Measurements from ENCODE around the gene CDH12.

GRCh38 chr5:22495016-22495720 is 358.0 kb downstream of the CDH12 start:
- TF ChIP-seq CTCF (IDR thresholded peaks at IDR 0.05 in 4 of 5, conservative IDR thresholded peaks at IDR 0.05 in 1 of 5) (no peak), POLR2A (IDR thresholded peaks at IDR 0.05) (no peak)

All from gastrocnemius medialis (tissue), 4 donors.